ENCODE measurements around the gene DYSF.

DYSF gene

GRCh38 chr2:71417300-71418202 is 35.8 kb upstream of the DYSF start:
- no peak overlapping the region for H4K91ac ChIP-seq (ENCODE audit: low read depth, low read length, poor library complexity)
- no peak overlapping the region for H3K23ac ChIP-seq (ENCODE audit: low read depth, low read length, poor library complexity)
- H2BK120ac ChIP-seq (ENCODE audit: low read depth, low read length): no peak overlapping the region
- H3K27ac ChIP-seq (replicated peaks; ENCODE audit: low read length): no peak overlapping the region
- no peak overlapping the region for H2BK5ac ChIP-seq (ENCODE audit: low read length)
- peaks cover 0 to 49% of the 10 kb centered on the region in 2 donors for H3K36me3 ChIP-seq (replicated peaks in 1 of 2; ENCODE audit: control insufficient read depth in 2 of 2, insufficient read depth in 2 of 2, low read length in 2 of 2)
- H4K8ac ChIP-seq (ENCODE audit: low read depth, low read length): no peak overlapping the region
- no peak overlapping the region for H3K9ac ChIP-seq (ENCODE audit: low read depth, low read length, poor library complexity)
- no peak overlapping the region for H3K18ac ChIP-seq (ENCODE audit: low read length)
- H3K4me2 ChIP-seq (ENCODE audit: insufficient read depth, low read length, poor library complexity, severe bottlenecking): no peak overlapping the region
- no peak overlapping the region for H2BK15ac ChIP-seq (ENCODE audit: low read length)
- H3K27me3 ChIP-seq (ENCODE audit: control insufficient read depth in 3 of 3, insufficient read depth in 3 of 3, low read depth in 1 of 3, low read length in 3 of 3): no peaks in the 10 kb centered on the region
- H3K79me1 ChIP-seq (ENCODE audit: low read depth, low read length): no peaks in the 10 kb centered on the region
- no peaks in the 10 kb centered on the region for H3K4me1 ChIP-seq (ENCODE audit: control insufficient read depth in 2 of 2, insufficient read depth in 1 of 2, low read depth in 1 of 2, low read length in 2 of 2)
- H3K14ac ChIP-seq (ENCODE audit: low read length): no peak overlapping the region
- no peak overlapping the region for H2BK12ac ChIP-seq (ENCODE audit: low read length)
- H2AFZ ChIP-seq (ENCODE audit: low read length): peak overlapping the region; percentile 53
- no peak for DNase-seq (ENCODE audit: low spot score)
- peak overlapping the region in 1 of 2 donors; percentile 29 for H3K4me3 ChIP-seq (ENCODE audit: low read length in 2 of 2)
- no peaks in the 10 kb centered on the region for H3K9me3 ChIP-seq (replicated peaks in 1 of 2; ENCODE audit: control insufficient read depth in 2 of 2, insufficient read depth in 1 of 2, low read depth in 1 of 2, low read length in 2 of 2)
- no CpG with 5 or more reads among the region's 16 CpGs for WGBS, 2 donors (ENCODE audit: extremely low coverage in 2 of 2, insufficient read length in 2 of 2, insufficient replicate concordance in 1 of 2)
- no peak overlapping the region for H2AK5ac ChIP-seq (ENCODE audit: low read depth, low read length)
- H3K4ac ChIP-seq (ENCODE audit: low read length): no peak overlapping the region

GRCh38 chr2:71419145-71419544 is 34.2 kb upstream of the DYSF start:
- Histone ChIP-seq H3K4me2 (ENCODE audit: insufficient read depth, low read length, poor library complexity, severe bottlenecking) (no peak overlapping the region), H2AFZ (ENCODE audit: low read length) (no peak overlapping the region), H2AK5ac (ENCODE audit: low read depth, low read length) (no peak overlapping the region), H4K91ac (ENCODE audit: low read depth, low read length, poor library complexity) (no peak overlapping the region), H2BK15ac (ENCODE audit: low read length) (no peak overlapping the region), H3K9ac (ENCODE audit: low read depth, low read length, poor library complexity) (no peak overlapping the region), H3K9me3 (replicated peaks in 1 of 2; ENCODE audit: control insufficient read depth in 2 of 2, insufficient read depth in 1 of 2, low read depth in 1 of 2, low read length in 2 of 2) (no peaks in the 10 kb centered on the region), H3K23ac (ENCODE audit: low read depth, low read length, poor library complexity) (no peak overlapping the region), H2BK5ac (ENCODE audit: low read length) (no peak overlapping the region), H3K4me3 (ENCODE audit: low read length in 2 of 2) (no peak overlapping the region), H3K4ac (ENCODE audit: low read length) (no peak overlapping the region), H2BK12ac (ENCODE audit: low read length) (no peak overlapping the region), H3K18ac (ENCODE audit: low read length) (no peak overlapping the region), H4K8ac (ENCODE audit: low read depth, low read length) (no peak overlapping the region), H3K36me3 (replicated peaks in 1 of 2; ENCODE audit: control insufficient read depth in 2 of 2, insufficient read depth in 2 of 2, low read length in 2 of 2) (peaks cover 6 to 65% of the 10 kb centered on the region in 2 donors), H3K27ac (replicated peaks; ENCODE audit: low read length) (no peak overlapping the region), H3K14ac (ENCODE audit: low read length) (no peak overlapping the region), H3K4me1 (ENCODE audit: control insufficient read depth in 2 of 2, insufficient read depth in 1 of 2, low read depth in 1 of 2, low read length in 2 of 2) (no peaks in the 10 kb centered on the region), H3K27me3 (ENCODE audit: control insufficient read depth in 3 of 3, insufficient read depth in 3 of 3, low read depth in 1 of 3, low read length in 3 of 3) (no peaks in the 10 kb centered on the region), H2BK120ac (ENCODE audit: low read depth, low read length) (no peak overlapping the region), H3K79me1 (ENCODE audit: low read depth, low read length) (no peaks in the 10 kb centered on the region)
- 100% methylated on average over 1 of the region's 4 CpGs; no CpG with 5 or more reads in 1 of the 2 donors for WGBS, 2 donors (ENCODE audit: extremely low coverage in 2 of 2, insufficient read length in 2 of 2, insufficient replicate concordance in 1 of 2)
- no peak for DNase-seq (ENCODE audit: low spot score)

GRCh38 chr2:71419976-71420375 is 33.4 kb upstream of the DYSF start:
- Histone ChIP-seq H3K79me1 (ENCODE audit: low read depth, low read length) (no peaks in the 10 kb centered on the region), H3K18ac (ENCODE audit: low read length) (no peak overlapping the region), H4K8ac (ENCODE audit: low read depth, low read length) (no peak overlapping the region), H3K9ac (ENCODE audit: low read depth, low read length, poor library complexity) (no peak overlapping the region), H2AFZ (ENCODE audit: low read length) (no peak overlapping the region), H2BK15ac (ENCODE audit: low read length) (no peak overlapping the region), H3K4me2 (ENCODE audit: insufficient read depth, low read length, poor library complexity, severe bottlenecking) (no peak overlapping the region), H3K4me3 (ENCODE audit: low read length in 2 of 2) (no peak overlapping the region), H3K9me3 (replicated peaks in 1 of 2; ENCODE audit: control insufficient read depth in 2 of 2, insufficient read depth in 1 of 2, low read depth in 1 of 2, low read length in 2 of 2) (no peaks in the 10 kb centered on the region), H3K27ac (replicated peaks; ENCODE audit: low read length) (no peak overlapping the region), H3K4me1 (ENCODE audit: control insufficient read depth in 2 of 2, insufficient read depth in 1 of 2, low read depth in 1 of 2, low read length in 2 of 2) (no peaks in the 10 kb centered on the region), H4K91ac (ENCODE audit: low read depth, low read length, poor library complexity) (no peak overlapping the region), H3K14ac (ENCODE audit: low read length) (no peak overlapping the region), H2AK5ac (ENCODE audit: low read depth, low read length) (no peak overlapping the region), H2BK12ac (ENCODE audit: low read length) (no peak overlapping the region), H3K4ac (ENCODE audit: low read length) (no peak overlapping the region), H3K23ac (ENCODE audit: low read depth, low read length, poor library complexity) (no peak overlapping the region), H3K27me3 (ENCODE audit: control insufficient read depth in 3 of 3, insufficient read depth in 3 of 3, low read depth in 1 of 3, low read length in 3 of 3) (no peaks in the 10 kb centered on the region), H2BK5ac (ENCODE audit: low read length) (no peak overlapping the region), H3K36me3 (replicated peaks in 1 of 2; ENCODE audit: control insufficient read depth in 2 of 2, insufficient read depth in 2 of 2, low read length in 2 of 2) (peaks cover 6 to 74% of the 10 kb centered on the region in 2 donors), H2BK120ac (ENCODE audit: low read depth, low read length) (no peak overlapping the region)
- no CpG with 5 or more reads among the region's 1 CpG for WGBS, 2 donors (ENCODE audit: extremely low coverage in 2 of 2, insufficient read length in 2 of 2, insufficient replicate concordance in 1 of 2)
- no peak for DNase-seq (ENCODE audit: low spot score)

GRCh38 chr2:71422786-71423185 is 30.6 kb upstream of the DYSF start:
- Histone ChIP-seq H2BK12ac (ENCODE audit: low read length) (no peak overlapping the region), H2BK120ac (ENCODE audit: low read depth, low read length) (no peak overlapping the region), H2BK15ac (ENCODE audit: low read length) (no peak overlapping the region), H2AFZ (ENCODE audit: low read length) (no peak overlapping the region), H3K36me3 (replicated peaks in 1 of 2; ENCODE audit: control insufficient read depth in 2 of 2, insufficient read depth in 2 of 2, low read length in 2 of 2) (peaks cover 9 to 98% of the 10 kb centered on the region in 2 donors), H3K14ac (ENCODE audit: low read length) (no peak overlapping the region), H3K4me3 (ENCODE audit: low read length in 2 of 2) (no peak overlapping the region), H3K4me1 (ENCODE audit: control insufficient read depth in 2 of 2, insufficient read depth in 1 of 2, low read depth in 1 of 2, low read length in 2 of 2) (no peaks in the 10 kb centered on the region), H3K23ac (ENCODE audit: low read depth, low read length, poor library complexity) (no peak overlapping the region), H3K4ac (ENCODE audit: low read length) (no peak overlapping the region), H3K9ac (ENCODE audit: low read depth, low read length, poor library complexity) (no peak overlapping the region), H3K4me2 (ENCODE audit: insufficient read depth, low read length, poor library complexity, severe bottlenecking) (no peak overlapping the region), H3K18ac (ENCODE audit: low read length) (no peak overlapping the region), H3K79me1 (ENCODE audit: low read depth, low read length) (no peaks in the 10 kb centered on the region), H4K8ac (ENCODE audit: low read depth, low read length) (no peak overlapping the region), H3K9me3 (replicated peaks in 1 of 2; ENCODE audit: control insufficient read depth in 2 of 2, insufficient read depth in 1 of 2, low read depth in 1 of 2, low read length in 2 of 2) (no peaks in the 10 kb centered on the region), H3K27ac (replicated peaks; ENCODE audit: low read length) (no peak overlapping the region), H2AK5ac (ENCODE audit: low read depth, low read length) (no peak overlapping the region), H4K91ac (ENCODE audit: low read depth, low read length, poor library complexity) (no peak overlapping the region), H2BK5ac (ENCODE audit: low read length) (no peak overlapping the region), H3K27me3 (ENCODE audit: control insufficient read depth in 3 of 3, insufficient read depth in 3 of 3, low read depth in 1 of 3, low read length in 3 of 3) (no peaks in the 10 kb centered on the region)
- WGBS, 2 donors (ENCODE audit: extremely low coverage in 2 of 2, insufficient read length in 2 of 2, insufficient replicate concordance in 1 of 2): no CpG with 5 or more reads among the region's 2 CpGs
- DNase-seq (ENCODE audit: low spot score): no peak
